GM12864 (cell line): ENCODE results near the gene ARAP1.
A peak's percentile ranks its signal among the peaks of the same experiment; 100 is the strongest.

Experiments used
- DNase-seq: peaks from one replicate; pipeline ENCODE4 v3.0.0-alpha.2; 2011; ENCODE audit warnings: low read depth
- H3K4me3 ChIP-seq: 2 replicates; pipeline ENCODE4 v1.5.1; 2011; ENCODE audit warnings: mild to moderate bottlenecking, low read depth, low read length, control low read depth
- TF ChIP-seq, protein P1 (sequence below): IDR thresholded peaks from 2 replicates; pipeline ENCODE4 v1.5.1; 2011; ENCODE audit warnings: low read depth, mild to moderate bottlenecking, moderate library complexity, low read length, control low read depth, inconsistent platforms; ENCODE audit errors: missing control alignments

Gene ARAP1

DNA sequence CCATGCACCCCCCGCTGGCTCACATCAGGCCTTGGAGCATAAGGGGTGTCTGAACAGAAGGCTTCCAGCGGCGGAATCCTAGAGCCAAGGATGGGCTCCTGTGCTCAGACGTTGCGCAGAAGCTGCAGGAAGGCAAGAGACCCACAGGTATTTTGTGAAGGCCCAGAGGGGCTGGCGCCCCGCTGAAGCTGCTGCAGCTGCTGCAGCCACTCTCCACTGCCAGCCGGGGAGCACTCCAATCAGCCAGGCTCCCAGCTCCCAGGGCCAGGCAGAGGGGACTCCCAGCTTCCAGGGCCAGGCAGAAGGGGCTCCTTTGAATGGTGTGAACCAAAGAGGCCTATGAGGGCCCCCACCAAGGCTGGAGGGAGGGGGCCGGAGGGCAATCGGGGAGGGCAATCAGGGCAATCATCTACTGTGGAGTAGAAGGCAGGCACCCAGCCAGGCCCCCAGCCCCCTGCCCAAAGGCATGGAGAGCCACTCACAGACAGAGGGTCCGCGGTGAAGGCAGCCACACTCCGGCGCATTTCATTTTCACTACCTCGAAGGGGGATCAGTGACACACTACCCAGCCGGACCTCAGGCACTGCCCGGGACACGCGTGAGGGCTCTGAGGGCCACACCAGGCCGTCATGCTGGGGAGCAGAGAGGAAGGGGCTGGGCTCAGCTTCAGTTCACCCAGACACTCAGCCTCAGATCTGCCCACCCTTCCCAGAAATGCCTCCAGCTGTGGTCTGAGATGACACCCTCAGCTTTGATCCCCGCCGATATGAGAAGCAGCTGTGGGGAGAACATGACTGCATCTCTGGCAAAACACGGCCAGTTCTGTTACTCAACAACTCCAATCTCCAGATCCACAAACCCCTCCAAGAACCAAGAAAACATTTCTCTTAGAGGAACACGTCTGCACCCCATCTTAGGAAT lies 66.4 kb downstream of the ARAP1 start:
- TF ChIP-seq, protein P1, sequence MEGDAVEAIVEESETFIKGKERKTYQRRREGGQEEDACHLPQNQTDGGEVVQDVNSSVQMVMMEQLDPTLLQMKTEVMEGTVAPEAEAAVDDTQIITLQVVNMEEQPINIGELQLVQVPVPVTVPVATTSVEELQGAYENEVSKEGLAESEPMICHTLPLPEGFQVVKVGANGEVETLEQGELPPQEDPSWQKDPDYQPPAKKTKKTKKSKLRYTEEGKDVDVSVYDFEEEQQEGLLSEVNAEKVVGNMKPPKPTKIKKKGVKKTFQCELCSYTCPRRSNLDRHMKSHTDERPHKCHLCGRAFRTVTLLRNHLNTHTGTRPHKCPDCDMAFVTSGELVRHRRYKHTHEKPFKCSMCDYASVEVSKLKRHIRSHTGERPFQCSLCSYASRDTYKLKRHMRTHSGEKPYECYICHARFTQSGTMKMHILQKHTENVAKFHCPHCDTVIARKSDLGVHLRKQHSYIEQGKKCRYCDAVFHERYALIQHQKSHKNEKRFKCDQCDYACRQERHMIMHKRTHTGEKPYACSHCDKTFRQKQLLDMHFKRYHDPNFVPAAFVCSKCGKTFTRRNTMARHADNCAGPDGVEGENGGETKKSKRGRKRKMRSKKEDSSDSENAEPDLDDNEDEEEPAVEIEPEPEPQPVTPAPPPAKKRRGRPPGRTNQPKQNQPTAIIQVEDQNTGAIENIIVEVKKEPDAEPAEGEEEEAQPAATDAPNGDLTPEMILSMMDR, result no peak
- no peak for DNase-seq
- H3K4me3 ChIP-seq, result no peak overlapping the region

DNA sequence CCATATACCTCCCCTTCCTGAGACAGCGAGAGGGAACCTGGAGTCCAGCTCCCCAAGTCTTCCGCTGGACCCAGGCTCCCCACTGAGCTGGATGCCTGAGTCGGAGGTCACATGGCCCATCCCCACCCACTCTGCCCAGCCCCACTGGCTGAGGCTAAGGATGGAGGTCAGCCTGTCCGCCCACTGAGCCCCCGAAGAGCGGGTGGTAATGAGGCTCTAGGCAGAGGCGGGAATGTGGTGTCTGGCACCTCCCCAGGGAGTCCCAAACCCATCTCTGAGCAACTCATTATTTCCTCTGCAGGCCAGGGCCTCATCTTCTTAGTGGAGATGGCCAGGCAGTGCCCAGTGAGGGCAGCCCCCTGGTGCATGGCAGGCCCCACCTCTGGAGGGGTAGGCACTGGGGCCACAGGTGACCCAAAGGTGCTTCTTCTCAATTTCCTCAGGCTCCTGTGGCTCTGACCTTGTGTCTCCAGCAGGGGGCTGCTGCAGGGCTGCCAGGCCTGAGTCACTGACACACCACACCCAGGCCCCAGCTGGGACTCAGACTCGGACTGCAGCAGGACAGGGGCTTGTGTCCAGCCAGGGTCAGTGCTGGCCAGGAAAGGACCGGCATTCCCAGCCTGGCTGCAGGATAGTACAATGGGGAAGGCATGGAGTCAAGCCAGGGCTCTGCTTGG lies 67.8 kb downstream of the ARAP1 start:
- no peak for DNase-seq

DNA sequence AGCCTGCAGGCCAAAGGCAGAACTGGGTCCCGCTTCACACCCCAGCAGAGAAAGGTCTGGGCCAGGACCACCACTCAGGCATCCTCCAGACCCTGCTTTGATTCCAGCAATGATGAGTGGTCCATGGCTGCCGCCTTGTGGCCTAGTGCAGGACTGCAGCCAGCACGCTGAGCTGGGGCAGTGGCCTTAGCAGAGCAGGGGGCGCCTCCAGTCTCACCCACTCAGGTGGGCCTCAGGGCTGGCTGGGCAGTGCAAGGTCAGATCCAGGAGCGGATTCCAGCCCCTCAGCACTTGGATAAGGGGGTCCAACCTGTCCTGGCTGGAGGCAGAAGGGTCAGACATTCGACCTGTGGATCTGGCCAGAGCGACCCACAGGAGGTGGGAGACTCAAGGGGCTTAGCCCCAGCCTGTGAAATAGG lies 68.4 kb downstream of the ARAP1 start:
- TF ChIP-seq, protein P1, result peak; percentile 98
- DNase-seq, result no peak
- H3K4me3 ChIP-seq, result no peak overlapping the region

More for the DNA sequence above, 67.8 kb downstream of the ARAP1 start:
- TF ChIP-seq, protein P1, result peak; percentile 82
- no peak overlapping the region for H3K4me3 ChIP-seq

DNA sequence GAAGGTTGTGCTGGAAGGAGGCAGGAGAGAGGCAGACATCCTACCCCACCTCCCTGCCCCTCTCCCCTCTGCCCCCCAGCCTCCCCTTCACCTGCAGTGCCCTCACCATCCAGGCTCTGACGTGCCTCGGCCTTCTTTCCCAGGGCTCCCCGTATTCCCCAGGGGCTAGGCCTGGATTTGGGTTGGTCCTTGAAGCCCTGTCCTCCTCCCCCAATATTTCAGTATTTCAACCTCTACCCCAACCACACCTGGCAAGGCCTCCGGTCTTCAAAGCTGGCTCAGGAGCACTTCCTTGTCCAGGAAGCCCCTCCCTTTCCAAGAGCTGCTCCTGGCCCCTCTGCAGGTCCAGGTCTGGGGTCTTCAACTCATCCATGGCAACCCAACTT lies 69.4 kb downstream of the ARAP1 start:
- DNase-seq, result no peak
- no peak overlapping the region for H3K4me3 ChIP-seq
- TF ChIP-seq, protein P1, result no peak

DNA sequence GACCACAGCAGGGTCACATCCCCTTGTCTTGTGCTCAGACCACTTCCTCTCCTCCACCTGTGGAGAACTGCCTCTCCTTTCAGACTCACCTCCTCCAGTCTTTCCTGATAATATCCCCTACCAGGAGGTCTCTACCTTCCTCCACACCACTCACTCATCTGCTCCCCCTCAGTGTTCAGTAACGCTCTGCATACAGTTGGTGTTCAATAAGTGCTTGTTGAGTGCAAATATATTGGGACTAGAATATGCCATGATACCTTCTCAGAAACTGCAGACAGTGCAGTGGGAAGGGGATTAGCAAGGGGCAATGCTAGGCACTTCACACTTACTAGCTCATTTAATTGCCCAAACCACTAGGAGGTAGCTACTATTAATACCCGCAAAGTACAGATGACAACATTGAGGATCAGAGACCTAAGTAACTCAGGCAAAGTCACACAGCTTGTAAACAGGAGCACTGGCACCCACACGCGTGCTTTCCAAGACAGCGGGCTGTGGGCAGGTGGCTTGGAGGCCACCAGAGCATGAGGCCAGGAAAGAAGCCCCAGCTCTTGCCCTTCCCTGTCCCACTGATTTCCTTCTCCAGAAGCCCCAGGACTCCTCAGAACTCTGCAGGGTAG lies 69.9 kb downstream of the ARAP1 start:
- DNase-seq, result no peak
- TF ChIP-seq, protein P1, result no peak
- no peak overlapping the region for H3K4me3 ChIP-seq

DNA sequence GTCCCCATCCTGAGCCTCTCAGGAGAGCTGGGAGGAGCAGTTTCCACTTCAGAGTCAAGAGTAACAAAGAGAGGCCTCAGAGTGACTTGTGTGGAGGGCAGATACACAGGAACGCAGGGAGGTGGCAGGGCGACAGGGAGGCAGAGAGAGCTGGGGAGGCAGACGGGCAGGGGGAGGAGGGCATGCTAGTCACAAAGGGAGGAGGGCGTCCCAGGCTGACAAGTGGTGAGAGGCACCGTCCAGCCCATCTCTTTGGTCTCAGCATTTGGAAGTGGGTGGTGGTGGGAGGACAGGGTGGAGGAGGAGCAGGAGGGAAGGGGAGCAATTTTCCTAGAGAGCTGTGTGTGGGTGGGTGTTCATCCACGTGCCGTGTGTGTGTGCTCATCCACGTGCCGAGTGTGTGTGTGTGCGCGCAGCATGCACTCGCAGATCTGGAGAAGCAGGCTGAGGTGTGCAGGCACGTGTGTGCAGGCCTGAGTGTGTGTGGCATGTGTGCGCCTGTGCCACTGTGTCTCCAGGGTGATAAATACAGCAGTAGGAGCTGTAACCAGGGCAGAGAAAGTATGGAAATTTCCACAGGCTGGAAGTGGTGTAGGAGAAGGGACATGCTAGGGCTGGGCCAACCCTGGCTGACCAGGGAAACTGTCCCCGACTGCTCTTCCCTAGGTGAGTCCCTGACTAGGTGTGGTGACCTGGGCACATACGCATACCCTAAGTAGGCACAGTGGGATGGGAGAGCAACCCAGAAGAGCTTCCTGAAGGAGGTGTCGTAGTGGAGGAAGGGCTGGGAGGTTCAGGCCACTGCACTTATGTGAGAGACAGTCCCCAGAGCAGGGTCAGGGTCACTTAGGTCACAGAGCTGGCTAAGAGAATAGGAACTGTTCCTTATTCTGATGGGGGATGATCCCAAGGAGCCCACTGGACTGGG lies 70.7 kb downstream of the ARAP1 start:
- TF ChIP-seq, protein P1, result no peak
- no peak overlapping the region for H3K4me3 ChIP-seq
- DNase-seq, result no peak
